Measurements from ENCODE around the gene LINC00632.

The LINC00632 gene

GRCh38 chrX:140724736-140725135 lies 15.2 kb downstream of the LINC00632 start:
- Mint-ChIP-seq H3K27me3 (no peaks in the 10 kb centered on the region), H3K9me3 (no peaks in the 10 kb centered on the region), H3K36me3 (no peaks in the 10 kb centered on the region), H3K4me1 (no peaks in the 10 kb centered on the region), H3K4me3 (no peak overlapping the region), H3K27ac (no peak overlapping the region)
- ATAC-seq, result no peak

GRCh38 chrX:140725500-140725899 lies 15.9 kb downstream of the LINC00632 start:
- no peaks in the 10 kb centered on the region for H3K4me1 Mint-ChIP-seq
- H3K27me3 Mint-ChIP-seq, result no peaks in the 10 kb centered on the region
- H3K36me3 Mint-ChIP-seq, result no peaks in the 10 kb centered on the region
- H3K4me3 Mint-ChIP-seq, result no peak overlapping the region
- no peaks in the 10 kb centered on the region for H3K9me3 Mint-ChIP-seq
- H3K27ac Mint-ChIP-seq, result no peak overlapping the region
- no peak for ATAC-seq

DNA sequence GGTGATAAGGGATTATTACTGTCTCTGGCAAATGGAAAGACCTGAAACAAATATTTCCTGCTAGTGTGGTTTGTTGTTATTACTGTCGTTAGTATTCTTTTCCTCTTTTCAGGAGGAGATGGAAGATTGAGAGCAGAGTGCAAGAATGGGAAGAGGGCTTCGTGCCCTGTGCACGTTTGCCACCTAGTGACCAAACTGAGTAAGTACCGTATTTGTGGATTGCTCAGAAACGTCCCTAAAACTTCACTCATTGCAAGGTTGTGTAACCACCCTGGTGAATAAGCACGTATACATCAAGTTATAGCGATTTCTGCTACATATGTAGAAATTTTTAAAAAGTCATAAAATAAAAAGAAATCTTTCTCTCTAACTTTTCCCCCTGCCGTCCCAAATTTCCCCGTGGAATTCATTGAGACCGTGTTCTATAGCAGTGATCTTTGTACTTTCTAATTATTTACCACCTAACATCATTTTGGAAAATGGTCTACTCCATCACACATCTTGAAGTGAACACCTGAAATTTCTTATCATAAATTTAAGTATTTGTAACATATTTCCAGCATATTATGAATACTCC lies 24.3 kb downstream of the LINC00632 start:
- Mint-ChIP-seq H3K4me3 (no peak overlapping the region), H3K27ac (no peak overlapping the region), H3K27me3 (no peaks in the 10 kb centered on the region), H3K9me3 (no peaks in the 10 kb centered on the region), H3K36me3 (no peaks in the 10 kb centered on the region), H3K4me1 (no peaks in the 10 kb centered on the region)
- no peak for ATAC-seq

DNA sequence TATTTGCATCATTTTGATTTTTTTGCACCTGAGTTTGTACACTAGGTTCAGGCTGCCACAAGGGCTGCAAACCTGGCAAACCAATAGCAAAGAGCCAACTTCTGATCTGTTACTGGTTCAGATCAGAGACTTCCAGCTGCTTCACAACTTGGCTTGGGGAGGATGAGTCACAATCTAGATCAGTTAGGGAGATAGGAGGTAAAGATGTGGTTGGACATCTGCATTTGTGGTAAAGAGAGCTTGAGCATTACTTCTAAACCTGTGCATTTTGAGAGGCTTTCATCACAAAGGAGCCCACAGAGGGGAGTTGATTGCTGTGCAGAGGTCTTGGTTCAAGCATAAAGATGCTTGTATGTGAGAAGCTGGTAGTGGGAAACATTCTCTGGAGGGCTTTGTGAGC lies 34.5 kb downstream of the LINC00632 start:
- no peaks in the 10 kb centered on the region for H3K4me1 Mint-ChIP-seq
- H3K9me3 Mint-ChIP-seq, result no peaks in the 10 kb centered on the region
- no peak for ATAC-seq
- no peak overlapping the region for H3K4me3 Mint-ChIP-seq
- no peak overlapping the region for H3K27ac Mint-ChIP-seq
- H3K36me3 Mint-ChIP-seq, result no peaks in the 10 kb centered on the region
- peaks cover 8% of the 10 kb centered on the region for H3K27me3 Mint-ChIP-seq

DNA sequence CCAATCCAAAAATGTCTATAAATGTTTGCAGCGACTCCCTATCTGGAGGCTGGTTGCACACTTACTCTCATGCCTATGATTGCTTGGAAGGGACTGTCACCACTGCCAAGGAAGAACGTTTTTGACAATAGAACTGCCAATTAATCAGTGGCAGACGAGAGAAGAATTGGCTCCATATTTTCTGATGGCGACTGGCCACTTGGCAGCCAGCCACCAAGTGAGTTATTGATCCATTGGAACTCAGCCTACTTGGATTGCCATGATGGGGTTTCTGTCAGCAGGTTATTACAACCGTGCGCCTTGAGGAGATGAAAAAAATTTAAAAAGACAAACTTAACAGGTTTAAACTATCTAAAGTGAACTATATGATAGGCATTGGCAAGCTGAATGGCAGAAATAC lies 47.4 kb downstream of the LINC00632 start:
- ATAC-seq, result no peak
- H3K36me3 Mint-ChIP-seq, result no peaks in the 10 kb centered on the region
- no peak overlapping the region for H3K4me3 Mint-ChIP-seq
- peaks cover 11% of the 10 kb centered on the region for H3K27me3 Mint-ChIP-seq
- no peaks in the 10 kb centered on the region for H3K4me1 Mint-ChIP-seq
- no peak overlapping the region for H3K27ac Mint-ChIP-seq
- no peaks in the 10 kb centered on the region for H3K9me3 Mint-ChIP-seq

- Mint-ChIP-seq H3K4me1 (peaks cover 6% of the 10 kb centered on the region), H3K36me3 (no peaks in the 10 kb centered on the region), H3K4me3 (no peak overlapping the region), H3K9me3 (no peaks in the 10 kb centered on the region), H3K27me3 (peaks cover 25% of the 10 kb centered on the region), H3K27ac (no peak overlapping the region)
- no peak for ATAC-seq
Measured at GRCh38 chrX:140762061-140762460, 52.5 kb downstream of the LINC00632 start.

GRCh38 chrX:140764401-140764919 lies 54.9 kb downstream of the LINC00632 start:
- ATAC-seq, result no peak
- Mint-ChIP-seq H3K4me3 (no peak overlapping the region), H3K27me3 (peaks cover 22% of the 10 kb centered on the region), H3K36me3 (no peaks in the 10 kb centered on the region), H3K9me3 (no peaks in the 10 kb centered on the region), H3K27ac (no peak overlapping the region), H3K4me1 (peaks cover 6% of the 10 kb centered on the region)

DNA sequence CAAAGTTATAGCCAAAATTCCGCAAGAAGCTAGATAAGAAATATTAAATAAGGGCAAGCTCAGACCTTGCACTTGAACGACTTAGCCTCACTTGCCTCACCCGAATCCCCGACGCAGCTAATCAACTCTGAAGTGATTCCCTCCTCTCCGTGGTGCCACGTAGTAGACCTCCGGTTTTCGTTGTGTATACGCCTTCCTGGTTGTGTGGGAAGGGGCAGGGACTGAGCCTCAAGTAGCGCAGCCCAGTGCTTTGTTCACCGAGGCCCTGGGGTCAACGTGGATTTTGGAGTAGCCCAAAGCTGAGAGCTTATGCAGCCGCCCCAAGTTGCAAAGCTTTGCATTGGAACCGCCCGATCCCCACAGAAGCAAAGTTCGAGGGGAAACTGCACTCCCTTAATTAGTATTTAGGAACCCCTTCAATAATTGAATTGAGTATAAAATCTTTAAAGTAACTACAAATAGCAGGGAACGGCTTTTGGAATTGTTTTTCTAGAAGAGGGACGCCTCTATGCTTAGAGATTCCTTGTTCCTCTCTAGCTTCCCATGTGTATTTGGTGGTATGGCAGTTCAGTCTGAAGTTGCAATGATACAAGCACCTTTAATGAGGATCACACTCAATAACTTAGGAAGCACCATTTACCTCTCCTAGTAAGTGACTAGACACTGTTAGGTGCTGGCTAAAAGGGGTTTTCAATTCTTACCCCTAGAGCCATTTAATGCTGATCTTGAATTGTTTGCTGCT lies 55.7 kb downstream of the LINC00632 start:
- no peaks in the 10 kb centered on the region for H3K9me3 Mint-ChIP-seq
- no peak overlapping the region for H3K4me3 Mint-ChIP-seq
- no peaks in the 10 kb centered on the region for H3K36me3 Mint-ChIP-seq
- H3K4me1 Mint-ChIP-seq, result peaks cover 6% of the 10 kb centered on the region
- ATAC-seq, result no peak
- no peak overlapping the region for H3K27ac Mint-ChIP-seq
- peaks cover 15% of the 10 kb centered on the region for H3K27me3 Mint-ChIP-seq

DNA sequence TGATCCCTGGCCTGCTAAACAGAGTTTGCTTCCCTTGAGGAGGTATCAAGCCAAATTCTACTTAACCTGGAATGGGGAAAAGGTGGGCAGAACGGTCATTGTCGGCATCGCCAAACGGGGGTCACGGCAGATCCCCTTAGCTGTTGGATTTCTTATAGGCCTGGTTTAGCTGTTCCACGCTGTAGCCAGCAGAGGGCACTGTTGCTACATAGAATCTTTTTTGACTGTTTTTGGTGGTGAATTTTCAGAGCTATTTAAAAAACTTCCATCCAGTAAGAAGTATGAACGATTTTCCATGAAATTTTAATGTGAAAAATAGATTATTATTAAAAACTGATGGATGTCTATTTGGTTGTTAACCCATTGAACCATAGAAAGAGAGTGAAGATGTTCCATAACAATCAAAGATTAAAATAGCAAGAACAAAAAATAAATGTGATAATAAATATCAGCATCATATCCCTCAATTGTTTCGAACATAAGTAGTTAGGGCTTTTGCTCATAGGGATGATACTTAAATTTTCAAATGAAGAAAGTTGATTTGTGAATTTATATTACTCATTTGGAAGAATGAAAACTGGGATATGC lies 56.6 kb downstream of the LINC00632 start:
- peaks cover 6% of the 10 kb centered on the region for H3K4me1 Mint-ChIP-seq
- no peak overlapping the region for H3K27ac Mint-ChIP-seq
- ATAC-seq, result no peak
- peaks cover 15% of the 10 kb centered on the region for H3K27me3 Mint-ChIP-seq
- no peaks in the 10 kb centered on the region for H3K36me3 Mint-ChIP-seq
- H3K4me3 Mint-ChIP-seq, result no peak overlapping the region
- H3K9me3 Mint-ChIP-seq, result no peaks in the 10 kb centered on the region

DNA sequence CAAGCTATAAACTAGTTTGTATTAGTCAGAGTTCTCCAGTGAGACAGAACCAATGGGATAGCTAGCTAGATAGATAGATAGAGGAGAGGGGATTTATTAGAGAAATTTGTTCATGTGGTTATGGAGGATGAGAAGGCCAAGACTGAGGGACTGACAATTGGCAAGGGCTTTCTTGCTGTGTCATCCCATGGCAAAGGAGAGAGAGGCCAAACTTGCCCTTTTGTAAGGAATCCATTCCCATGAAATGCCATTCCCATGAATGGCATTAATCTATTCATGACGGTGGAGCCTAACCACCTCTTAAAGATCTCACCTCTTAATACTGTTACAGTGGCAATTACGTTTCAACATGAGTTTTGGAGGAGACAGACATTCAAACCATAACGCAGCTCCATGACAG lies 58.1 kb downstream of the LINC00632 start:
- ATAC-seq, result no peak
- Mint-ChIP-seq H3K27ac (no peak overlapping the region), H3K27me3 (peaks cover 15% of the 10 kb centered on the region), H3K36me3 (no peaks in the 10 kb centered on the region), H3K4me1 (peaks cover 6% of the 10 kb centered on the region), H3K4me3 (no peak overlapping the region), H3K9me3 (no peaks in the 10 kb centered on the region)

DNA sequence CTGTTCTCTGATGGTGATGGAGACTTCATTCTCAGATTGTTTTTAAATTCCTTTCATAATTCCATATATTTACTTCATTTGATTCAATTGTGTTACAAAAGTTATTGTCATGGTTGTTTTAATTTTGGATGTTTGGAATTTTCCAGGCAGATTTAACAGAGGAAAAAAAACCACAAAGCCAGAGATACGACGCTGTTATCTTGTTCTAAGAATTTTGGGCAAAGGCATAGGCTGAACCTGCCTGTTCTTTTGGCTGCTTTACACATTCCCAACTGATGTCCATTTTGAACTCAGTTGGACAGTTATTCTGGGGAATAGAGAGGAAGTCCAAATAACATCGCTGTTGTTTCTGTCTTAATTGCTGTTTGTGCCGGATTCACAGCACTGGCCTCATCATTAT lies 65.7 kb downstream of the LINC00632 start:
- no peak for ATAC-seq
- no peak overlapping the region for H3K27ac Mint-ChIP-seq

DNA sequence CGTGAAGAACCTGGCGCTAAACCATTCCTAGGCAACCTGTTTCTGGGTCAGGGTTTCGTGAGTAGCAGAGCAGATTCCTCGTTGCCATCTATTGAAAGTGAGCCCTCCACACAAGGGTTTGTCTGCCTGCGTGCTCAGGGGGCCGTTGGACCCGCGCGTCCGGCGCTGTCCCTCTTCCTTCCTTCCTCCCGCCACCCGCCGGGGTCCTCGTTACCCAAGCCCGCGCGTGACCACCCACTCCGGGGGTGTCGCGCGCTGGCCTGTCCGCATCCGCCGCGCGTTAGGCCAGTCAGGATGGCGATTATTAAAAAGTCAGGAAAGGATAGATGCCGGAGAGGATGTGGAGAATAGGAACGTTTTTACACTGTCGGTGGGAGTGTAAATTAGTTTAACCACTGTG lies 66.8 kb downstream of the LINC00632 start:
- H3K4me1 Mint-ChIP-seq, result no peaks in the 10 kb centered on the region
- H3K4me3 Mint-ChIP-seq, result no peak overlapping the region
- no peak overlapping the region for H3K27ac Mint-ChIP-seq
- ATAC-seq, result no peak
- H3K27me3 Mint-ChIP-seq, result no peaks in the 10 kb centered on the region
- H3K36me3 Mint-ChIP-seq, result no peaks in the 10 kb centered on the region
- no peaks in the 10 kb centered on the region for H3K9me3 Mint-ChIP-seq

More for the DNA sequence above, 65.7 kb downstream of the LINC00632 start:
- Mint-ChIP-seq H3K4me3 (no peak overlapping the region), H3K9me3 (no peaks in the 10 kb centered on the region), H3K36me3 (no peaks in the 10 kb centered on the region), H3K4me1 (no peaks in the 10 kb centered on the region), H3K27me3 (no peaks in the 10 kb centered on the region)

DNA sequence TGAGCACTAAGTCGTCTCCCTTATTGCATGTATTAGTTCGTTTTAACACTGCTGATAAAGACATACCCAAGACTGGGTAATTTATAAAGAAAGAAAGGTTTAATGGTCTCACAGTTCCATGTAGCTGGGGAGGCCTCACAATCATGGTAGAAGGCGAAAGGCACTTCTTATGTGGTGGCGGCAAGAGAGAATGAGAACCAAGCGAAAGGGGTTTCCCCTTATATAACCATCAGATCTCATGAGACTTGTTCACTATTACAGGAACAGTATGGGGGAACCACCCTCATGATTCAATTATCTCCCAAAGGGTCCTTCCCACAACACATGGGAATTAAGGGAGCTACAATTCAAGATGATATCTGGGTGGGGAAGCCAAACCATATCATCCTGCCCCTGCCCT lies 85.1 kb downstream of the LINC00632 start:
- H3K4me3 Mint-ChIP-seq, result no peak overlapping the region
- no peaks in the 10 kb centered on the region for H3K27me3 Mint-ChIP-seq
- no peaks in the 10 kb centered on the region for H3K4me1 Mint-ChIP-seq
- H3K9me3 Mint-ChIP-seq, result no peaks in the 10 kb centered on the region
- no peaks in the 10 kb centered on the region for H3K36me3 Mint-ChIP-seq
- no peak overlapping the region for H3K27ac Mint-ChIP-seq
- ATAC-seq, result no peak

- Mint-ChIP-seq H3K27ac (no peak overlapping the region), H3K36me3 (no peaks in the 10 kb centered on the region), H3K27me3 (no peaks in the 10 kb centered on the region), H3K4me1 (no peaks in the 10 kb centered on the region), H3K4me3 (no peak overlapping the region), H3K9me3 (no peaks in the 10 kb centered on the region)
- no peak for ATAC-seq
Measured at GRCh38 chrX:140799216-140799615, 89.7 kb downstream of the LINC00632 start.

- H3K27ac Mint-ChIP-seq, result no peak overlapping the region
- no peaks in the 10 kb centered on the region for H3K36me3 Mint-ChIP-seq
- H3K9me3 Mint-ChIP-seq, result peaks cover 6% of the 10 kb centered on the region
- H3K4me3 Mint-ChIP-seq, result no peak overlapping the region
- ATAC-seq, result no peak
- H3K4me1 Mint-ChIP-seq, result no peaks in the 10 kb centered on the region
- H3K27me3 Mint-ChIP-seq, result no peaks in the 10 kb centered on the region
Measured at GRCh38 chrX:140804292-140804691, 94.7 kb downstream of the LINC00632 start.

- Mint-ChIP-seq H3K4me1 (no peaks in the 10 kb centered on the region), H3K36me3 (no peaks in the 10 kb centered on the region), H3K27ac (no peak overlapping the region), H3K9me3 (peaks cover 10% of the 10 kb centered on the region), H3K4me3 (no peak overlapping the region), H3K27me3 (no peaks in the 10 kb centered on the region)
- ATAC-seq, result no peak
Measured at GRCh38 chrX:140815868-140816267, 106.3 kb downstream of the LINC00632 start.
